ENCODE measurements around the gene TICAM2.

DNA sequence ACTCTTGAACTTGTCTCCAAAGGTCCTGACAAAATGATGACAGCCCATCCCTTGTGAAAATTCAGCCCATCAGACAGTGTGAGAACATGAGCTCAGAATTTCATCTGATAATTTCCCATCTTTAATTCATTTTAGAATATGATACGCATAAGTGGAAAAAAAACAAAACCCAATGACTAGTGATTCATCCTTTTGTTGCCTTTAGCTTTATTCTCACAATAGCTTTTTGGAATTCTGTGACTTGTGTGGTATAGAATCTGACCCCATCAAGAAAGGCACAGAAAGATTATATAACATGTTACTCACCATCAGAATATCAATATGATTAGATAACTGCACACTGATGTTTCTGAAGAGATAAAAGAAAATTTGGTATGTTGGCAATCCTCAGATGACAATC, 39.7 kb upstream of the TICAM2 start:
- no peak for TF ChIP-seq NFYB (CRISPR knock-in tag; conservative IDR thresholded peaks at IDR 0.05; ENCODE audit: low read depth)
- TF ChIP-seq ZNF423 (CRISPR knock-in tag; IDR thresholded peaks at IDR 0.05) = no peak
- TF ChIP-seq SP1 (CRISPR knock-in tag; conservative IDR thresholded peaks at IDR 0.05) = no peak
- TF ChIP-seq, protein P1, sequence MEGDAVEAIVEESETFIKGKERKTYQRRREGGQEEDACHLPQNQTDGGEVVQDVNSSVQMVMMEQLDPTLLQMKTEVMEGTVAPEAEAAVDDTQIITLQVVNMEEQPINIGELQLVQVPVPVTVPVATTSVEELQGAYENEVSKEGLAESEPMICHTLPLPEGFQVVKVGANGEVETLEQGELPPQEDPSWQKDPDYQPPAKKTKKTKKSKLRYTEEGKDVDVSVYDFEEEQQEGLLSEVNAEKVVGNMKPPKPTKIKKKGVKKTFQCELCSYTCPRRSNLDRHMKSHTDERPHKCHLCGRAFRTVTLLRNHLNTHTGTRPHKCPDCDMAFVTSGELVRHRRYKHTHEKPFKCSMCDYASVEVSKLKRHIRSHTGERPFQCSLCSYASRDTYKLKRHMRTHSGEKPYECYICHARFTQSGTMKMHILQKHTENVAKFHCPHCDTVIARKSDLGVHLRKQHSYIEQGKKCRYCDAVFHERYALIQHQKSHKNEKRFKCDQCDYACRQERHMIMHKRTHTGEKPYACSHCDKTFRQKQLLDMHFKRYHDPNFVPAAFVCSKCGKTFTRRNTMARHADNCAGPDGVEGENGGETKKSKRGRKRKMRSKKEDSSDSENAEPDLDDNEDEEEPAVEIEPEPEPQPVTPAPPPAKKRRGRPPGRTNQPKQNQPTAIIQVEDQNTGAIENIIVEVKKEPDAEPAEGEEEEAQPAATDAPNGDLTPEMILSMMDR (IDR thresholded peaks at IDR 0.05) = no peak
- TF ChIP-seq, protein P2, sequence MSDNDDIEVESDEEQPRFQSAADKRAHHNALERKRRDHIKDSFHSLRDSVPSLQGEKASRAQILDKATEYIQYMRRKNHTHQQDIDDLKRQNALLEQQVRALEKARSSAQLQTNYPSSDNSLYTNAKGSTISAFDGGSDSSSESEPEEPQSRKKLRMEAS (CRISPR knock-in tag; IDR thresholded peaks at IDR 0.05) = no peak
